GM23338 (cell line): ENCODE results near the gene GPR183. TPM values are rescaled to one million over a fixed set of nuclear protein-coding genes. Genes with fewer than 3 reads are reported as not detected.

ENCODE experiments used
- ATAC-seq: fragments of 200-7000 bp; cut with Tn5 transposase; 3 replicates; pipeline ENCODE4 v1.9.1; 2020
- DNase-seq: peaks from one replicate; pipeline ENCODE4 v3.0.0-alpha.2; 2015; ENCODE audit warnings: low spot score
- H2AFZ ChIP-seq: fragments of 200-600 bp; sonication (generic); 2 replicates; pipeline ENCODE4 v1.8.0; 2016; ENCODE audit warnings: antibody characterized with exemption, mild to moderate bottlenecking, moderate library complexity
- H3F3A ChIP-seq: fragments of 200-600 bp; sonication (generic); replicated peaks from 2 replicates; pipeline ENCODE4 v1.8.0; 2017; ENCODE audit warnings: antibody characterized with exemption, mixed run types, low read depth
- H3K27ac ChIP-seq: fragments of 200-600 bp; sonication (generic); 2 replicates; pipeline ENCODE4 v1.6.1; 2016; ENCODE audit warnings: low read depth
- H3K27me3 ChIP-seq: fragments of 200-600 bp; sonication (generic); 2 replicates; pipeline ENCODE4 v1.8.0; 2016; ENCODE audit warnings: mild to moderate bottlenecking, mixed run types, moderate library complexity; ENCODE audit not compliant: insufficient read depth
- H3K36me3 ChIP-seq: fragments of 200-600 bp; sonication (generic); 2 replicates; pipeline ENCODE4 v1.8.0; 2016; ENCODE audit warnings: mild to moderate bottlenecking; ENCODE audit not compliant: insufficient read depth
- H3K4me1 ChIP-seq: fragments of 200-600 bp; sonication (generic); 2 replicates; pipeline ENCODE4 v1.8.0; 2016; ENCODE audit warnings: mild to moderate bottlenecking, moderate library complexity; ENCODE audit not compliant: insufficient read depth
- H3K4me2 ChIP-seq: fragments of 200-600 bp; sonication (generic); 2 replicates; pipeline ENCODE4 v1.7.1; 2017; ENCODE audit warnings: mixed run types
- H3K4me3 ChIP-seq: fragments of 200-600 bp; sonication (generic); 2 replicates; pipeline ENCODE4 v1.6.1; 2016; ENCODE audit warnings: mixed run types
- H3K79me2 ChIP-seq: fragments of 200-600 bp; sonication (generic); replicated peaks from 2 replicates; pipeline ENCODE4 v1.8.0; 2017; ENCODE audit warnings: mild to moderate bottlenecking; ENCODE audit not compliant: insufficient read depth
- H3K9me2 ChIP-seq: fragments of 200-600 bp; sonication (generic); 2 replicates; pipeline ENCODE4 v1.8.0; 2017; ENCODE audit not compliant: insufficient read depth
- H4K20me1 ChIP-seq: fragments of 200-600 bp; sonication (generic); replicated peaks from 2 replicates; pipeline ENCODE4 v1.8.0; 2017; ENCODE audit warnings: mild to moderate bottlenecking; ENCODE audit not compliant: insufficient read depth
- H3K27ac Mint-ChIP-seq: 2 replicates; pipeline ENCODE4 v1.8.0; 2020; ENCODE audit warnings: inconsistent platforms, mild to moderate bottlenecking, moderate library complexity, mixed read lengths
- H3K27me3 Mint-ChIP-seq: 3 replicates; pipeline ENCODE4 v1.8.0; 2022; ENCODE audit warnings: low read depth, mild to moderate bottlenecking, moderate library complexity, mixed read lengths, inconsistent platforms; ENCODE audit not compliant: insufficient read depth, poor library complexity
- H3K36me3 Mint-ChIP-seq: 3 replicates; pipeline ENCODE4 v1.8.0; 2021; ENCODE audit warnings: low read depth, mild to moderate bottlenecking, inconsistent platforms, moderate library complexity, mixed read lengths
- H3K4me1 Mint-ChIP-seq: 3 replicates; pipeline ENCODE4 v1.8.0; 2020; ENCODE audit warnings: mild to moderate bottlenecking, inconsistent platforms, mixed read lengths
- H3K4me3 Mint-ChIP-seq: 3 replicates; pipeline ENCODE4 v1.8.0; 2021; ENCODE audit warnings: moderate library complexity, mild to moderate bottlenecking, inconsistent platforms, mixed read lengths
- H3K9me3 Mint-ChIP-seq: 3 replicates; pipeline ENCODE4 v1.8.0; 2020; ENCODE audit warnings: moderate library complexity, mild to moderate bottlenecking, inconsistent platforms, mixed read lengths
- CREB1 ChIP-seq: fragments of 250-450 bp; sonication (Bioruptor Pico); IDR thresholded peaks from 2 replicates; pipeline ENCODE4 v1.5.0; 2020; ENCODE audit warnings: low read depth, mild to moderate bottlenecking, moderate library complexity
- EZH2 ChIP-seq: fragments of 200-600 bp; sonication (generic); IDR thresholded peaks from one replicate; pipeline ENCODE4 v1.8.0; 2017; ENCODE audit warnings: antibody characterized with exemption, mild to moderate bottlenecking, low read depth; ENCODE audit not compliant: unreplicated experiment
- EZH2phosphoT487 ChIP-seq: fragments of 200-600 bp; sonication (generic); IDR thresholded peaks from one replicate; pipeline ENCODE4 v1.8.1; 2018; ENCODE audit warnings: antibody characterized with exemption; ENCODE audit not compliant: unreplicated experiment
- JUNB ChIP-seq: IDR thresholded peaks from one replicate; pipeline ENCODE4 v1.6.1; 2016; ENCODE audit warnings: antibody characterized with exemption; ENCODE audit not compliant: unreplicated experiment
- NANOG ChIP-seq: IDR thresholded peaks from 2 replicates; pipeline ENCODE4 v1.6.1; 2016; ENCODE audit warnings: antibody characterized with exemption, borderline replicate concordance
- POLR2AphosphoS5 ChIP-seq: IDR thresholded peaks from 2 replicates; pipeline ENCODE4 v1.6.1; 2016; ENCODE audit warnings: antibody characterized with exemption, low read depth
- STAT1 ChIP-seq: IDR thresholded peaks from one replicate; pipeline ENCODE4 v1.6.1; 2016; ENCODE audit warnings: antibody characterized with exemption; ENCODE audit not compliant: unreplicated experiment
- ZNF114 ChIP-seq: fragments of 250-450 bp; sonication (Bioruptor Pico); IDR thresholded peaks from 2 replicates; pipeline ENCODE4 v1.5.0; 2020; ENCODE audit warnings: mild to moderate bottlenecking, moderate library complexity
- ZNF331 ChIP-seq: fragments of 250-450 bp; sonication (Bioruptor Pico); IDR thresholded peaks from 2 replicates; pipeline ENCODE4 v1.5.0; 2020; ENCODE audit warnings: low read depth, mild to moderate bottlenecking, moderate library complexity
- polyA plus RNA-seq: library from polyadenylated mRNA; unstranded; fragments of >200 nt; fragmentation: Nextera tagmentation; extraction: Ambion mirVana; gene quantifications from 2 replicates; pipeline ENCODE4 v1.2.1, GENCODE V29; 2016
- total RNA-seq: library from RNA; depleted of rRNA; stranded (reverse); fragments of >200 nt; shearing (Covaris generic); gene quantifications from 2 replicates; pipeline ENCODE4 v1.2.3, GENCODE V29; 2014
- TF ChIP-seq, protein P1 (sequence below): IDR thresholded peaks from one replicate; pipeline ENCODE4 v1.6.1; 2018; ENCODE audit warnings: antibody characterized with exemption; ENCODE audit not compliant: unreplicated experiment
- TF ChIP-seq, protein P2 (sequence below): fragments of 250-450 bp; sonication (Bioruptor Pico); IDR thresholded peaks from 2 replicates; pipeline ENCODE4 v1.5.0; 2020; ENCODE audit warnings: mild to moderate bottlenecking, moderate library complexity
- TF ChIP-seq, protein P3 (sequence below): IDR thresholded peaks from 2 replicates; pipeline ENCODE4 v1.6.1; 2016; ENCODE audit warnings: antibody characterized with exemption

Gene GPR183
- total and polyA plus RNA-seq, 2 experiments from 2014 or later = 0.78 TPM; not detected in 1

DNA sequence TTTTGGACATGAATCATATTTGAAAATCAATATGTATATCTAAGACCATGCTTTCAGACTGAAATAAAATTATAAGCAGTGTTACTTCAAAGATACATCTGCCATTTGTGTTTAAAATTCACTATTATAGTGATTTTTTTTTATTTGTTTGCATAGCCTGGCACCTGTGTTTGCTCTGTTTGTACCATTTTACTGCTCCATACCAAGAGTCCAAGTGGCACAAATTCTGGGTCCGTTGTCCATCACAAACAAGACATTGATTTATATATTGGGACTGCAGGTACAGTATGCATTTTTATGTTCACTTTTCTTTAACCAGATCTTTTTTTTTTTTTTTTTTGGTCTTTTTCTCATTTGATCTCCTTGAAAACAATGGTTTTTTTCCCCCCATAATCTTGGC, 6.7 kb upstream of the GPR183 start:
- peaks cover 36% of the 10 kb centered on the region for H3K4me1 Mint-ChIP-seq

DNA sequence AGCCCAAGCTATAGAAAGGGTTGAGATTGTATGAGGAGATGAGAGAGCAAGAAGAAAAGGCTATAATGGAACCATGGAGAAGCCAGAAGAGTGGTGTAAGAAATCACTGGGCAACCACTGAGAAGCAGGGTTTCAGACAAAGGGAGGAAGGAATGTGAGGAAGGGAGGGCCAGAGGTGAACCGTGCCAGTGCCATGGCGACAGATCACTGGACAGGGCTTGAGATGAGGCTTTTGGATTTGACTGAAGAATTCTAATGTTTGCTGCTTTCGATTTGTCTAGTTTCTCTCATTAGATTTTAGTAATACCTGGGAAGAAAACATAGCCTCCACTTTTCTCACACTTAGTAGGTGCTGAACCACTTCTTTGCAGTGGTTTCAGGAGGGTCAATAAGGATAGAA, 6.3 kb upstream of the GPR183 start:
- Histone ChIP-seq H3K4me1 (peaks cover 9% of the 10 kb centered on the region), H3K9me2 (no peaks in the 10 kb centered on the region), H3K27ac (no peak overlapping the region), H3K79me2 (no peaks in the 10 kb centered on the region; the same call in 1 of the 2 replicates), H3K27me3 (no peaks in the 10 kb centered on the region), H3K4me3 (no peak overlapping the region), H3K36me3 (0 out of 2 replicates have a peak, but pooled peaks cover 3% of the 10 kb centered on the region), H3K4me2 (no peak overlapping the region), H3F3A (no peaks in the 10 kb centered on the region), H2AFZ (no peak overlapping the region), H4K20me1 (peaks cover 3% of the 10 kb centered on the region; the same call in 1 of the 2 replicates)
- Mint-ChIP-seq H3K27ac (no peak overlapping the region), H3K9me3 (no peaks in the 10 kb centered on the region), H3K4me3 (no peak overlapping the region), H3K4me1 (peaks cover 36% of the 10 kb centered on the region), H3K36me3 (peaks cover 11% of the 10 kb centered on the region; the same call in 2 of the 3 replicates), H3K27me3 (peaks cover 2% of the 10 kb centered on the region)
- ATAC-seq = peak; percentile 80
- peak; percentile 45 for DNase-seq
- TF ChIP-seq NANOG = no peak
- TF ChIP-seq EZH2phosphoT487 = no peak
- TF ChIP-seq STAT1 = no peak
- TF ChIP-seq, protein P1, sequence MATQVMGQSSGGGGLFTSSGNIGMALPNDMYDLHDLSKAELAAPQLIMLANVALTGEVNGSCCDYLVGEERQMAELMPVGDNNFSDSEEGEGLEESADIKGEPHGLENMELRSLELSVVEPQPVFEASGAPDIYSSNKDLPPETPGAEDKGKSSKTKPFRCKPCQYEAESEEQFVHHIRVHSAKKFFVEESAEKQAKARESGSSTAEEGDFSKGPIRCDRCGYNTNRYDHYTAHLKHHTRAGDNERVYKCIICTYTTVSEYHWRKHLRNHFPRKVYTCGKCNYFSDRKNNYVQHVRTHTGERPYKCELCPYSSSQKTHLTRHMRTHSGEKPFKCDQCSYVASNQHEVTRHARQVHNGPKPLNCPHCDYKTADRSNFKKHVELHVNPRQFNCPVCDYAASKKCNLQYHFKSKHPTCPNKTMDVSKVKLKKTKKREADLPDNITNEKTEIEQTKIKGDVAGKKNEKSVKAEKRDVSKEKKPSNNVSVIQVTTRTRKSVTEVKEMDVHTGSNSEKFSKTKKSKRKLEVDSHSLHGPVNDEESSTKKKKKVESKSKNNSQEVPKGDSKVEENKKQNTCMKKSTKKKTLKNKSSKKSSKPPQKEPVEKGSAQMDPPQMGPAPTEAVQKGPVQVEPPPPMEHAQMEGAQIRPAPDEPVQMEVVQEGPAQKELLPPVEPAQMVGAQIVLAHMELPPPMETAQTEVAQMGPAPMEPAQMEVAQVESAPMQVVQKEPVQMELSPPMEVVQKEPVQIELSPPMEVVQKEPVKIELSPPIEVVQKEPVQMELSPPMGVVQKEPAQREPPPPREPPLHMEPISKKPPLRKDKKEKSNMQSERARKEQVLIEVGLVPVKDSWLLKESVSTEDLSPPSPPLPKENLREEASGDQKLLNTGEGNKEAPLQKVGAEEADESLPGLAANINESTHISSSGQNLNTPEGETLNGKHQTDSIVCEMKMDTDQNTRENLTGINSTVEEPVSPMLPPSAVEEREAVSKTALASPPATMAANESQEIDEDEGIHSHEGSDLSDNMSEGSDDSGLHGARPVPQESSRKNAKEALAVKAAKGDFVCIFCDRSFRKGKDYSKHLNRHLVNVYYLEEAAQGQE = no peak
- TF ChIP-seq POLR2AphosphoS5 = no peak
- TF ChIP-seq EZH2 = no peak
- TF ChIP-seq, protein P2, sequence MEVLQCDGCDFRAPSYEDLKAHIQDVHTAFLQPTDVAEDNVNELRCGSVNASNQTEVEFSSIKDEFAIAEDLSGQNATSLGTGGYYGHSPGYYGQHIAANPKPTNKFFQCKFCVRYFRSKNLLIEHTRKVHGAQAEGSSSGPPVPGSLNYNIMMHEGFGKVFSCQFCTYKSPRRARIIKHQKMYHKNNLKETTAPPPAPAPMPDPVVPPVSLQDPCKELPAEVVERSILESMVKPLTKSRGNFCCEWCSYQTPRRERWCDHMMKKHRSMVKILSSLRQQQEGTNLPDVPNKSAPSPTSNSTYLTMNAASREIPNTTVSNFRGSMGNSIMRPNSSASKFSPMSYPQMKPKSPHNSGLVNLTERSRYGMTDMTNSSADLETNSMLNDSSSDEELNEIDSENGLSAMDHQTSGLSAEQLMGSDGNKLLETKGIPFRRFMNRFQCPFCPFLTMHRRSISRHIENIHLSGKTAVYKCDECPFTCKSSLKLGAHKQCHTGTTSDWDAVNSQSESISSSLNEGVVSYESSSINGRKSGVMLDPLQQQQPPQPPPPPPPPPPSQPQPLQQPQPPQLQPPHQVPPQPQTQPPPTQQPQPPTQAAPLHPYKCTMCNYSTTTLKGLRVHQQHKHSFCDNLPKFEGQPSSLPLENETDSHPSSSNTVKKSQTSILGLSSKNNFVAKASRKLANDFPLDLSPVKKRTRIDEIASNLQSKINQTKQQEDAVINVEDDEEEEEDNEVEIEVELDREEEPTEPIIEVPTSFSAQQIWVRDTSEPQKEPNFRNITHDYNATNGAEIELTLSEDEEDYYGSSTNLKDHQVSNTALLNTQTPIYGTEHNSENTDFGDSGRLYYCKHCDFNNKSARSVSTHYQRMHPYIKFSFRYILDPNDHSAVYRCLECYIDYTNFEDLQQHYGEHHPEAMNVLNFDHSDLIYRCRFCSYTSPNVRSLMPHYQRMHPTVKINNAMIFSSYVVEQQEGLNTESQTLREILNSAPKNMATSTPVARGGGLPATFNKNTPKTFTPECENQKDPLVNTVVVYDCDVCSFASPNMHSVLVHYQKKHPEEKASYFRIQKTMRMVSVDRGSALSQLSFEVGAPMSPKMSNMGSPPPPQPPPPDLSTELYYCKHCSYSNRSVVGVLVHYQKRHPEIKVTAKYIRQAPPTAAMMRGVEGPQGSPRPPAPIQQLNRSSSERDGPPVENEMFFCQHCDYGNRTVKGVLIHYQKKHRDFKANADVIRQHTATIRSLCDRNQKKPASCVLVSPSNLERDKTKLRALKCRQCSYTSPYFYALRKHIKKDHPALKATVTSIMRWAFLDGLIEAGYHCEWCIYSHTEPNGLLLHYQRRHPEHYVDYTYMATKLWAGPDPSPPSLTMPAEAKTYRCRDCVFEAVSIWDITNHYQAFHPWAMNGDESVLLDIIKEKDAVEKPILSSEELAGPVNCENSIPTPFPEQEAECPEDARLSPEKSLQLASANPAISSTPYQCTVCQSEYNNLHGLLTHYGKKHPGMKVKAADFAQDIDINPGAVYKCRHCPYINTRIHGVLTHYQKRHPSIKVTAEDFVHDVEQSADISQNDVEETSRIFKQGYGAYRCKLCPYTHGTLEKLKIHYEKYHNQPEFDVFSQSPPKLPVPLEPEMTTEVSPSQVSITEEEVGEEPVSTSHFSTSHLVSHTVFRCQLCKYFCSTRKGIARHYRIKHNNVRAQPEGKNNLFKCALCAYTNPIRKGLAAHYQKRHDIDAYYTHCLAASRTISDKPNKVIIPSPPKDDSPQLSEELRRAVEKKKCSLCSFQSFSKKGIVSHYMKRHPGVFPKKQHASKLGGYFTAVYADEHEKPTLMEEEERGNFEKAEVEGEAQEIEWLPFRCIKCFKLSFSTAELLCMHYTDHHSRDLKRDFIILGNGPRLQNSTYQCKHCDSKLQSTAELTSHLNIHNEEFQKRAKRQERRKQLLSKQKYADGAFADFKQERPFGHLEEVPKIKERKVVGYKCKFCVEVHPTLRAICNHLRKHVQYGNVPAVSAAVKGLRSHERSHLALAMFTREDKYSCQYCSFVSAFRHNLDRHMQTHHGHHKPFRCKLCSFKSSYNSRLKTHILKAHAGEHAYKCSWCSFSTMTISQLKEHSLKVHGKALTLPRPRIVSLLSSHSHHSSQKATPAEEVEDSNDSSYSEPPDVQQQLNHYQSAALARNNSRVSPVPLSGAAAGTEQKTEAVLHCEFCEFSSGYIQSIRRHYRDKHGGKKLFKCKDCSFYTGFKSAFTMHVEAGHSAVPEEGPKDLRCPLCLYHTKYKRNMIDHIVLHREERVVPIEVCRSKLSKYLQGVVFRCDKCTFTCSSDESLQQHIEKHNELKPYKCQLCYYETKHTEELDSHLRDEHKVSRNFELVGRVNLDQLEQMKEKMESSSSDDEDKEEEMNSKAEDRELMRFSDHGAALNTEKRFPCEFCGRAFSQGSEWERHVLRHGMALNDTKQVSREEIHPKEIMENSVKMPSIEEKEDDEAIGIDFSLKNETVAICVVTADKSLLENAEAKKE = no peak
- TF ChIP-seq, protein P3, sequence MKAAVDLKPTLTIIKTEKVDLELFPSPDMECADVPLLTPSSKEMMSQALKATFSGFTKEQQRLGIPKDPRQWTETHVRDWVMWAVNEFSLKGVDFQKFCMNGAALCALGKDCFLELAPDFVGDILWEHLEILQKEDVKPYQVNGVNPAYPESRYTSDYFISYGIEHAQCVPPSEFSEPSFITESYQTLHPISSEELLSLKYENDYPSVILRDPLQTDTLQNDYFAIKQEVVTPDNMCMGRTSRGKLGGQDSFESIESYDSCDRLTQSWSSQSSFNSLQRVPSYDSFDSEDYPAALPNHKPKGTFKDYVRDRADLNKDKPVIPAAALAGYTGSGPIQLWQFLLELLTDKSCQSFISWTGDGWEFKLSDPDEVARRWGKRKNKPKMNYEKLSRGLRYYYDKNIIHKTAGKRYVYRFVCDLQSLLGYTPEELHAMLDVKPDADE = no peak
- no peak for TF ChIP-seq CREB1 (CRISPR knock-in tag)
- no peak for TF ChIP-seq ZNF331 (CRISPR knock-in tag)

More for the DNA sequence above, 6.7 kb upstream of the GPR183 start:
- no peaks in the 10 kb centered on the region for H3K9me3 Mint-ChIP-seq
- Histone ChIP-seq H3K27ac (no peak overlapping the region), H3K79me2 (no peaks in the 10 kb centered on the region; the same call in 1 of the 2 replicates), H2AFZ (no peak overlapping the region), H3K9me2 (no peaks in the 10 kb centered on the region), H3F3A (no peaks in the 10 kb centered on the region), H4K20me1 (peaks cover 3% of the 10 kb centered on the region; the same call in 1 of the 2 replicates), H3K4me2 (no peak overlapping the region), H3K4me1 (peaks cover 9% of the 10 kb centered on the region), H3K27me3 (no peaks in the 10 kb centered on the region), H3K4me3 (no peak overlapping the region), H3K36me3 (0 out of 2 replicates have a peak, but pooled peaks cover 3% of the 10 kb centered on the region)
- H3K27ac Mint-ChIP-seq = no peak overlapping the region
- TF ChIP-seq STAT1 (no peak), EZH2phosphoT487 (no peak), ZNF114 (no peak), CREB1 (CRISPR knock-in tag) (no peak), NANOG (no peak), JUNB (no peak), POLR2AphosphoS5 (no peak)
- H3K36me3 Mint-ChIP-seq = peaks cover 8% of the 10 kb centered on the region; the same call in 2 of the 3 replicates
- ATAC-seq (no peak), DNase-seq (no peak)
- H3K27me3 Mint-ChIP-seq = peaks cover 2% of the 10 kb centered on the region
- H3K4me3 Mint-ChIP-seq = no peak overlapping the region
